GM12878 (cell line): ENCODE measurements around the gene COPG2.

ENCODE experiments used
- EZH2 ChIP-seq: IDR thresholded peaks from 2 replicates; pipeline ENCODE4 v1.6.1; 2012; ENCODE audit warnings: low read depth, mild to moderate bottlenecking, control low read depth, inconsistent platforms, low read length, borderline replicate concordance; ENCODE audit not compliant: control insufficient read depth
- NFIC ChIP-seq: IDR thresholded peaks from 2 replicates; pipeline ENCODE4 v1.6.1; 2012; ENCODE audit warnings: low read depth, mild to moderate bottlenecking, inconsistent platforms, low read length, moderate library complexity
- NFXL1 ChIP-seq: fragments of 450-650 bp; IDR thresholded peaks from 2 replicates; pipeline ENCODE4 v1.6.1; 2017; ENCODE audit warnings: antibody characterized with exemption, mild to moderate bottlenecking, borderline replicate concordance
- TF ChIP-seq, protein P1 (sequence below): IDR thresholded peaks from 2 replicates; pipeline ENCODE4 v1.6.1; 2011; ENCODE audit warnings: mild to moderate bottlenecking, low read depth, low read length, moderate library complexity; ENCODE audit not compliant: insufficient replicate concordance
- TF ChIP-seq, protein P2 (sequence below), 3 experiments: IDR thresholded peaks in 2 of 3; conservative IDR thresholded peaks in 1 of 3; 2 replicates each; pipeline ENCODE4 v1.5.1; 2011; ENCODE audit warnings: low read depth in 3 of 3, low read length in 3 of 3, mild to moderate bottlenecking in 3 of 3, control low read depth in 2 of 3, moderate library complexity in 2 of 3, inconsistent platforms in 1 of 3, mixed read lengths in 1 of 3; ENCODE audit not compliant: control insufficient read depth in 2 of 3, insufficient read depth in 1 of 3; ENCODE audit errors: extremely low read depth in 1 of 3
- TF ChIP-seq, protein P3 (sequence below): IDR thresholded peaks from 2 replicates; pipeline ENCODE4 v1.6.1; 2012; ENCODE audit warnings: low read depth, low read length, improper control_type of control experiment
- TF ChIP-seq, protein P4 (sequence below): fragments of 450-650 bp; IDR thresholded peaks from 2 replicates; pipeline ENCODE4 v1.6.1; 2016; ENCODE audit warnings: mild to moderate bottlenecking

DNA sequence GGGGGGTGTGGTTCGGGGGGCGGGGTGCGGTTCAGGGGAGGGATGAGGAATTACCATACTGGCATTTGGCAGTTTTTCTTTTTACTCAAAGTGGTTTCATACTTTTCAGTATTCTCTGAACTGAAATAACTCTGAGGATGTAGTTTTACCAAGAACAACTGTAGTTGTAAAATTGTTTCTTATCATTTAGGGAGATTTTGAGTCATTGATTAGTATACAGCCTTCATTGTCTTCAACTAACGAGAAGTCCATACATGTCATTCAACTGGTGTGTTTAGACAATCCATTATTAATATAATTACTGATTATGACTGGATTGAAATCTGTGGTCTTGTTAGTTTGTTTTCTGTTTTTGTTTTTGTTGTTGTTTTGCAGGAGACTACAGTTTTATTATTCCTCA lies 40.8 kb downstream of the COPG2 start:
- TF ChIP-seq, protein P1, sequence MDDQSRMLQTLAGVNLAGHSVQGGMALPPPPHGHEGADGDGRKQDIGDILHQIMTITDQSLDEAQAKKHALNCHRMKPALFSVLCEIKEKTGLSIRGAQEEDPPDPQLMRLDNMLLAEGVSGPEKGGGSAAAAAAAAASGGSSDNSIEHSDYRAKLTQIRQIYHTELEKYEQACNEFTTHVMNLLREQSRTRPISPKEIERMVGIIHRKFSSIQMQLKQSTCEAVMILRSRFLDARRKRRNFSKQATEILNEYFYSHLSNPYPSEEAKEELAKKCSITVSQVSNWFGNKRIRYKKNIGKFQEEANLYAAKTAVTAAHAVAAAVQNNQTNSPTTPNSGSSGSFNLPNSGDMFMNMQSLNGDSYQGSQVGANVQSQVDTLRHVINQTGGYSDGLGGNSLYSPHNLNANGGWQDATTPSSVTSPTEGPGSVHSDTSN, result no peak
- TF ChIP-seq NFIC (no peak), NFXL1 (no peak), EZH2 (no peak)
- TF ChIP-seq, protein P2, sequence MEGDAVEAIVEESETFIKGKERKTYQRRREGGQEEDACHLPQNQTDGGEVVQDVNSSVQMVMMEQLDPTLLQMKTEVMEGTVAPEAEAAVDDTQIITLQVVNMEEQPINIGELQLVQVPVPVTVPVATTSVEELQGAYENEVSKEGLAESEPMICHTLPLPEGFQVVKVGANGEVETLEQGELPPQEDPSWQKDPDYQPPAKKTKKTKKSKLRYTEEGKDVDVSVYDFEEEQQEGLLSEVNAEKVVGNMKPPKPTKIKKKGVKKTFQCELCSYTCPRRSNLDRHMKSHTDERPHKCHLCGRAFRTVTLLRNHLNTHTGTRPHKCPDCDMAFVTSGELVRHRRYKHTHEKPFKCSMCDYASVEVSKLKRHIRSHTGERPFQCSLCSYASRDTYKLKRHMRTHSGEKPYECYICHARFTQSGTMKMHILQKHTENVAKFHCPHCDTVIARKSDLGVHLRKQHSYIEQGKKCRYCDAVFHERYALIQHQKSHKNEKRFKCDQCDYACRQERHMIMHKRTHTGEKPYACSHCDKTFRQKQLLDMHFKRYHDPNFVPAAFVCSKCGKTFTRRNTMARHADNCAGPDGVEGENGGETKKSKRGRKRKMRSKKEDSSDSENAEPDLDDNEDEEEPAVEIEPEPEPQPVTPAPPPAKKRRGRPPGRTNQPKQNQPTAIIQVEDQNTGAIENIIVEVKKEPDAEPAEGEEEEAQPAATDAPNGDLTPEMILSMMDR (IDR thresholded peaks at IDR 0.05 in 2 of 3, conservative IDR thresholded peaks at IDR 0.05 in 1 of 3; ENCODE audit: control insufficient read depth in 2 of 3, extremely low read depth in 1 of 3, insufficient read depth in 1 of 3, low read depth in 3 of 3, low read length in 3 of 3), result no peak
- TF ChIP-seq, protein P3, sequence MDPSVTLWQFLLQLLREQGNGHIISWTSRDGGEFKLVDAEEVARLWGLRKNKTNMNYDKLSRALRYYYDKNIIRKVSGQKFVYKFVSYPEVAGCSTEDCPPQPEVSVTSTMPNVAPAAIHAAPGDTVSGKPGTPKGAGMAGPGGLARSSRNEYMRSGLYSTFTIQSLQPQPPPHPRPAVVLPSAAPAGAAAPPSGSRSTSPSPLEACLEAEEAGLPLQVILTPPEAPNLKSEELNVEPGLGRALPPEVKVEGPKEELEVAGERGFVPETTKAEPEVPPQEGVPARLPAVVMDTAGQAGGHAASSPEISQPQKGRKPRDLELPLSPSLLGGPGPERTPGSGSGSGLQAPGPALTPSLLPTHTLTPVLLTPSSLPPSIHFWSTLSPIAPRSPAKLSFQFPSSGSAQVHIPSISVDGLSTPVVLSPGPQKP, result no peak
- TF ChIP-seq, protein P4, sequence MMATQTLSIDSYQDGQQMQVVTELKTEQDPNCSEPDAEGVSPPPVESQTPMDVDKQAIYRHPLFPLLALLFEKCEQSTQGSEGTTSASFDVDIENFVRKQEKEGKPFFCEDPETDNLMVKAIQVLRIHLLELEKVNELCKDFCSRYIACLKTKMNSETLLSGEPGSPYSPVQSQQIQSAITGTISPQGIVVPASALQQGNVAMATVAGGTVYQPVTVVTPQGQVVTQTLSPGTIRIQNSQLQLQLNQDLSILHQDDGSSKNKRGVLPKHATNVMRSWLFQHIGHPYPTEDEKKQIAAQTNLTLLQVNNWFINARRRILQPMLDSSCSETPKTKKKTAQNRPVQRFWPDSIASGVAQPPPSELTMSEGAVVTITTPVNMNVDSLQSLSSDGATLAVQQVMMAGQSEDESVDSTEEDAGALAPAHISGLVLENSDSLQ, result no peak
